Osteoblast (primary cell): ENCODE results near the gene HBP1. TPM values are rescaled to one million over a fixed set of nuclear protein-coding genes. Genes with fewer than 3 reads are reported as not detected.

ENCODE experiments used
- DNase-seq: peaks from one replicate; pipeline ENCODE4 v3.0.0; 2011; ENCODE audit warnings: low spot score, mixed read lengths; ENCODE audit not compliant: insufficient read length; ENCODE audit errors: missing footprints
- H2AFZ ChIP-seq: 2 replicates; pipeline ENCODE4 v1.6.0; 2011; ENCODE audit warnings: mild to moderate bottlenecking, low read length
- H3K27ac ChIP-seq: 2 replicates; pipeline ENCODE4 v1.5.1; 2011; ENCODE audit warnings: mild to moderate bottlenecking, low read depth, low read length, moderate library complexity
- H3K27me3 ChIP-seq: 2 replicates; pipeline ENCODE4 v1.6.0; 2012; ENCODE audit warnings: mild to moderate bottlenecking, control low read depth, inconsistent platforms, low read length, moderate library complexity; ENCODE audit not compliant: insufficient read depth
- H3K36me3 ChIP-seq: 2 replicates; pipeline ENCODE4 v1.5.1; 2011; ENCODE audit warnings: mild to moderate bottlenecking, low read length, control low read depth, moderate library complexity; ENCODE audit not compliant: insufficient read depth
- H3K4me1 ChIP-seq: 2 replicates; pipeline ENCODE4 v1.5.1; 2011; ENCODE audit warnings: mild to moderate bottlenecking, low read length, control low read depth, moderate library complexity; ENCODE audit not compliant: insufficient read depth
- H3K4me2 ChIP-seq: 2 replicates; pipeline ENCODE4 v1.6.0; 2011; ENCODE audit warnings: mild to moderate bottlenecking, low read length; ENCODE audit not compliant: insufficient read depth
- H3K4me3 ChIP-seq: fragments of 200-600 bp; sonication (generic); 3 replicates; pipeline ENCODE4 v1.5.1; 2012; ENCODE audit warnings: mild to moderate bottlenecking, low read length, inconsistent platforms; ENCODE audit not compliant: insufficient read depth
- H3K79me2 ChIP-seq: 2 replicates; pipeline ENCODE4 v1.6.0; 2012; ENCODE audit warnings: mild to moderate bottlenecking, low read length, control low read depth, inconsistent platforms; ENCODE audit not compliant: insufficient read depth
- H3K9me3 ChIP-seq: 2 replicates; pipeline ENCODE4 v1.5.1; 2011; ENCODE audit warnings: low read depth, low read length, control low read depth
- H4K20me1 ChIP-seq: 2 replicates; pipeline ENCODE4 v1.6.0; 2012; ENCODE audit warnings: mild to moderate bottlenecking, low read length, control low read depth; ENCODE audit not compliant: insufficient read depth
- total RNA-seq: library from RNA; depleted of rRNA; stranded (reverse); fragments of >200 nt; gene quantifications from 2 replicates; pipeline ENCODE4 v1.2.3, GENCODE V29; 2012
- TF ChIP-seq, protein P1 (sequence below): IDR thresholded peaks from 2 replicates; pipeline ENCODE4 v1.5.1; 2011; ENCODE audit warnings: mild to moderate bottlenecking, low read depth, low read length, moderate library complexity; ENCODE audit errors: extremely low read depth

The HBP1 gene
- total RNA-seq, 1 donor, result 175 TPM

DNA sequence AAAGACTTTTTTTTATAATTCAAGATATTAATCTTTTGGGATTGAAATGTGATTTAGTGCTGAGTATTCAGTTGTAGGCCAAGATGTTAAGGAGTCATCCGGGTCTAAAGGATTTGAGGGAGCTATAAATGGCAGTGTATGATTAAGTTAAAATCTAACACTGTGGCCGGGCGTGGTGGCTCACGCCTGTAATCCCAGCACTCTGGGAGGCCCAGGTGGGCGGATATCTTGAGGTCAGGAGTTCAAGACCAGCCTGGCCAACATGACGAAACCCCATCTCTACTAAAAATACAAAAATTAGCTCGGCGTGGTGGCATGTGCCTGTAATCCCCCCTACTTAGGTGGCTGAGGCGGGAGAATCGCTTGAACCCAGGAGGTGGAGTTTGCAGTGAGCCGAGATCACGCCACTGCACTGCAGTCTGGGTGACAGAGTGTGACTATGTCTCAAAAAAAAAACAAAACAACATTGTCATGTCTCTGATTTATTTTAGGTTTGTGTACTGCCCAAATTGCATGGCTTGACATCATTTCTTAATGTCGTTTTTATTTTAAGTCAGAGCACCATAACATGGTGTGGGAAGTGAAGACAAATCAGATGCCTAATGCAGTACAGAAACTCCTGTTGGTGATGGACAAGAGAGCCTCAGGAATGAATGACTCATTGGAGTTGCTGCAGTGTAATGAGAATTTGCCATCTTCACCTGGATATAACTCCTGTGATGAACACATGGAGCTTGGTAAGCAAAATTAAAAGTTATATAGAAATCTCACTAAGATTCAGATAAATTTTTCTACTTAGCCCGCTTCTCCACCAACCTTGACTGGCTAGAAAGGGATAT, 10.7 kb downstream of the HBP1 start:
- TF ChIP-seq, protein P1, sequence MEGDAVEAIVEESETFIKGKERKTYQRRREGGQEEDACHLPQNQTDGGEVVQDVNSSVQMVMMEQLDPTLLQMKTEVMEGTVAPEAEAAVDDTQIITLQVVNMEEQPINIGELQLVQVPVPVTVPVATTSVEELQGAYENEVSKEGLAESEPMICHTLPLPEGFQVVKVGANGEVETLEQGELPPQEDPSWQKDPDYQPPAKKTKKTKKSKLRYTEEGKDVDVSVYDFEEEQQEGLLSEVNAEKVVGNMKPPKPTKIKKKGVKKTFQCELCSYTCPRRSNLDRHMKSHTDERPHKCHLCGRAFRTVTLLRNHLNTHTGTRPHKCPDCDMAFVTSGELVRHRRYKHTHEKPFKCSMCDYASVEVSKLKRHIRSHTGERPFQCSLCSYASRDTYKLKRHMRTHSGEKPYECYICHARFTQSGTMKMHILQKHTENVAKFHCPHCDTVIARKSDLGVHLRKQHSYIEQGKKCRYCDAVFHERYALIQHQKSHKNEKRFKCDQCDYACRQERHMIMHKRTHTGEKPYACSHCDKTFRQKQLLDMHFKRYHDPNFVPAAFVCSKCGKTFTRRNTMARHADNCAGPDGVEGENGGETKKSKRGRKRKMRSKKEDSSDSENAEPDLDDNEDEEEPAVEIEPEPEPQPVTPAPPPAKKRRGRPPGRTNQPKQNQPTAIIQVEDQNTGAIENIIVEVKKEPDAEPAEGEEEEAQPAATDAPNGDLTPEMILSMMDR, result no peak
- peaks cover 15% of the 10 kb centered on the region for H3K4me1 ChIP-seq
- no peaks in the 10 kb centered on the region for H3K27me3 ChIP-seq
- peak; percentile 13 for DNase-seq
- H4K20me1 ChIP-seq, result peaks cover 30% of the 10 kb centered on the region
- peaks cover 55% of the 10 kb centered on the region for H3K79me2 ChIP-seq
- H3K4me3 ChIP-seq, result no peak overlapping the region
- peaks cover 5% of the 10 kb centered on the region for H3K36me3 ChIP-seq
- H3K9me3 ChIP-seq, result no peaks in the 10 kb centered on the region
- H3K4me2 ChIP-seq, result no peak overlapping the region
- peak overlapping the region; percentile 25 for H3K27ac ChIP-seq
- H2AFZ ChIP-seq, result no peak overlapping the region

- no peak overlapping the region for H2AFZ ChIP-seq
- no peak overlapping the region for H3K4me3 ChIP-seq
- DNase-seq, result peak; percentile 65
- H4K20me1 ChIP-seq, result peaks cover 28% of the 10 kb centered on the region
- H3K79me2 ChIP-seq, result peaks cover 47% of the 10 kb centered on the region
- H3K4me2 ChIP-seq, result no peak overlapping the region
- peaks cover 5% of the 10 kb centered on the region for H3K36me3 ChIP-seq
- TF ChIP-seq, protein P1, result no peak
- peaks cover 15% of the 10 kb centered on the region for H3K4me1 ChIP-seq
- H3K9me3 ChIP-seq, result no peaks in the 10 kb centered on the region
- no peaks in the 10 kb centered on the region for H3K27me3 ChIP-seq
- no peak overlapping the region for H3K27ac ChIP-seq
These were observed 11.6 kb downstream of the HBP1 start for GRCh38 chr7:107180378-107180777.

DNA sequence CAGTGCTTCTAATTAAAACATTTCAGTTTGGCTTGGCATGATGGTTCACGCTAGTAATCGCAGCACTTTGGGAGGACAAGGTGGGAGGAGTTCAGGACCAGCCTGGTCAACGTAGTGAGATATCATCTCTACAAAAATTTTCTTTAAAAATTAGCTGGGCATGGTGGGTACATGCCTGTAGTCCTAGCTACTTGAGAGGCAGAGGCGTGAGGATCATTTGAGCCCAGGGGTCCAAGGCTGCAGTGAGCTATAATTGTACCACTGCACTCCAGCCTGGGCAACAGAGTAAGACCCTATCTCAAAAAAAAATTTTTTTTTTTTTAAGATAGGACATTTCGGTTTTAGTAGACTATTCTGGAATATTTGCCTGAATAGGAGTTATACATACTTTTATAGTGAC, 12.4 kb downstream of the HBP1 start:
- TF ChIP-seq, protein P1, result no peak
- no peak overlapping the region for H2AFZ ChIP-seq
- no peaks in the 10 kb centered on the region for H3K9me3 ChIP-seq
- H3K27ac ChIP-seq, result no peak overlapping the region
- no peak overlapping the region for H3K4me3 ChIP-seq
- no peak for DNase-seq
- H4K20me1 ChIP-seq, result peaks cover 26% of the 10 kb centered on the region
- peaks cover 15% of the 10 kb centered on the region for H3K4me1 ChIP-seq
- no peak overlapping the region for H3K4me2 ChIP-seq
- peaks cover 12% of the 10 kb centered on the region for H3K36me3 ChIP-seq
- no peaks in the 10 kb centered on the region for H3K27me3 ChIP-seq
- H3K79me2 ChIP-seq, result peaks cover 42% of the 10 kb centered on the region

GRCh38 chr7:107185716-107186115, 16.9 kb downstream of the HBP1 start:
- Histone ChIP-seq H3K9me3 (no peaks in the 10 kb centered on the region), H3K4me1 (peaks cover 3% of the 10 kb centered on the region), H2AFZ (no peak overlapping the region), H3K4me3 (no peak overlapping the region), H3K4me2 (no peak overlapping the region), H3K27me3 (no peaks in the 10 kb centered on the region), H3K36me3 (peaks cover 47% of the 10 kb centered on the region), H3K79me2 (peaks cover 8% of the 10 kb centered on the region), H3K27ac (no peak overlapping the region), H4K20me1 (peaks cover 5% of the 10 kb centered on the region)
- no peak for DNase-seq
- TF ChIP-seq, protein P1, result no peak
